Melanocyte of skin (primary cell): ENCODE data around the gene CD163L1. TPM values are rescaled to one million over a fixed set of nuclear protein-coding genes. Genes with fewer than 3 reads are reported as not detected.

Source experiments
- total RNA-seq, 2 donors: library from RNA; depleted of rRNA; stranded (reverse); fragments of >200 nt; gene quantifications; 2 replicates each; pipeline ENCODE4 v1.2.3, GENCODE V29; 2012

CD163L1 gene
- total RNA-seq, result not detected

GRCh38 chr12:7444076-7444475 lies at the start of gene CD163L1:
TSS of gene CD163L1 (minus strand) at chr12:7444153. CDS start at chr12:7444127, 26 bp downstream.

Other genes with a start within 250 kb of the CD163L1 start
- not detected for gene ACSM4, start 140.1 kb downstream of the CD163L1 start, total RNA-seq
- gene CD163, start 59.6 kb upstream of the CD163L1 start, total RNA-seq, result not detected
- gene APOBEC1, start 221.8 kb upstream of the CD163L1 start, total RNA-seq, result not detected